HCT116 (cell line): ENCODE results near the gene TNIK. TPM values are rescaled to one million over a fixed set of nuclear protein-coding genes. Genes with fewer than 3 reads are reported as not detected.

ENCODE experiments used
- ATAC-seq: fragments of 200-7000 bp; cut with Tn5 transposase; 2 replicates; pipeline ENCODE4 v1.9.1; 2020; ENCODE audit warnings: mild to moderate bottlenecking, moderate library complexity
- BruUV-seq: library from RNA; stranded (reverse); fragments of 400-500 nt; replicated peaks from 2 replicates; lab custom pipeline; 2021; lab: Mats Ljungman, UMichigan
- CTCF ChIA-PET: fragments of 300-600 bp; sonication (Branson Sonifier 250); formaldehyde crosslinking; loops from one replicate; lab custom pipeline; 2021; ENCODE audit warnings: antibody characterized with exemption; lab: Charles Lee
- POLR2A ChIA-PET: fragments of 300-600, 350-600 bp; sonication (Branson Sonifier 250); formaldehyde crosslinking; loops from one replicate; lab custom pipeline; 2021; ENCODE audit warnings: antibody characterized with exemption; lab: Charles Lee
- RAD21 ChIA-PET, 2 experiments: fragments of 300-600 bp; sonication (Branson Sonifier 250); formaldehyde crosslinking; loops; one replicate each; lab custom pipeline; 2023; ENCODE audit warnings: low total read pairs in 2 of 2; ENCODE audit not compliant: uncharacterized antibody in 2 of 2, unreplicated experiment in 2 of 2, low non-redundant PET in 1 of 2; lab: Charles Lee
- DNase-seq: peaks from one replicate; pipeline ENCODE4 v3.0.0-alpha.2; 2010; ENCODE audit warnings: low read depth, low spot score
- H2AFZ ChIP-seq: fragments of 200-600 bp; shearing (Covaris generic), sonication (generic); 2 replicates; pipeline ENCODE4 v1.6.1; 2017; ENCODE audit warnings: low read depth, mixed run types, mixed read lengths, antibody characterized with exemption, low read length; ENCODE audit not compliant: poor library complexity, severe bottlenecking
- H3K27ac ChIP-seq: 2 replicates; pipeline ENCODE4 v1.5.1; 2012; ENCODE audit warnings: low read depth, low read length
- H3K27me3 ChIP-seq: fragments of 200-600 bp; sonication (generic); 2 replicates; pipeline ENCODE4 v1.6.1; 2016; ENCODE audit warnings: mixed run types, low read length, mixed read lengths; ENCODE audit not compliant: insufficient read depth
- H3K36me3 ChIP-seq, 2 experiments: fragments of 200-500 bp in 1 of 2; fragments of 200-600 bp in 1 of 2; sonication (Bioruptor generic) in 1 of 2; sonication (generic) in 1 of 2; 2 replicates each; pipeline versions ENCODE4 v1.5.1 to v1.6.1; 2014 to 2016; ENCODE audit warnings: low read length in 2 of 2, inconsistent platforms in 1 of 2, mixed read lengths in 1 of 2, mixed run types in 1 of 2; ENCODE audit not compliant: insufficient read depth in 2 of 2, control insufficient read depth in 1 of 2
- H3K4me1 ChIP-seq, 2 experiments: fragments of 200-600 bp in 1 of 2; sonication (generic) in 1 of 2; 2 replicates each; pipeline versions ENCODE4 v1.5.1 to v1.6.1; 2012 to 2017; ENCODE audit warnings: low read length in 2 of 2, inconsistent platforms in 1 of 2, mild to moderate bottlenecking in 1 of 2, mixed read lengths in 1 of 2, mixed run types in 1 of 2, moderate library complexity in 1 of 2; ENCODE audit not compliant: insufficient read depth in 2 of 2, control insufficient read depth in 1 of 2
- H3K4me2 ChIP-seq: fragments of 200-600 bp; sonication (generic); 2 replicates; pipeline ENCODE4 v1.6.1; 2017; ENCODE audit warnings: mixed run types, low read length, mixed read lengths
- H3K4me3 ChIP-seq, 2 experiments: fragments of 200-600 bp in 1 of 2; sonication (generic) in 1 of 2; replicated peaks in 1 of 2; 2 replicates each; pipeline ENCODE4 v1.5.1; 2011 to 2016; ENCODE audit warnings: low read length in 2 of 2, control low read depth in 1 of 2, low read depth in 1 of 2, mild to moderate bottlenecking in 1 of 2, mixed read lengths in 1 of 2, mixed run types in 1 of 2
- H3K79me2 ChIP-seq: fragments of 200-600 bp; sonication (generic); 2 replicates; pipeline ENCODE4 v1.6.1; 2017; ENCODE audit warnings: mild to moderate bottlenecking, mixed run types, low read length, moderate library complexity, mixed read lengths; ENCODE audit not compliant: insufficient read depth
- H3K9ac ChIP-seq: fragments of 200-600 bp; sonication (generic); 2 replicates; pipeline ENCODE4 v1.6.1; 2016; ENCODE audit warnings: low read length, mixed read lengths
- H3K9me2 ChIP-seq: fragments of 200-600 bp; sonication (generic), shearing (Covaris generic); 2 replicates; pipeline ENCODE4 v1.6.1; 2017; ENCODE audit warnings: mixed run types, mild to moderate bottlenecking, moderate library complexity; ENCODE audit not compliant: insufficient read depth
- H3K9me3 ChIP-seq, 2 experiments: fragments of 200-500 bp in 1 of 2; fragments of 200-600 bp in 1 of 2; sonication (Bioruptor generic) in 1 of 2; sonication (generic) in 1 of 2; 2 replicates each; pipeline ENCODE4 v1.6.1; 2014 to 2017; ENCODE audit warnings: low read length in 2 of 2, mixed read lengths in 2 of 2, inconsistent platforms in 1 of 2, low read depth in 1 of 2, mild to moderate bottlenecking in 1 of 2, mixed run types in 1 of 2, moderate library complexity in 1 of 2; ENCODE audit not compliant: control insufficient read depth in 1 of 2, insufficient read depth in 1 of 2
- H4K20me1 ChIP-seq: fragments of 200-600 bp; sonication (generic), shearing (Covaris generic); 2 replicates; pipeline ENCODE4 v1.6.1; 2017; ENCODE audit warnings: mixed run types, mild to moderate bottlenecking, moderate library complexity; ENCODE audit not compliant: insufficient read depth
- CBX3 ChIP-seq: IDR thresholded peaks from 2 replicates; pipeline ENCODE4 v1.6.1; 2012; ENCODE audit warnings: low read depth
- CEBPB ChIP-seq: IDR thresholded peaks from 2 replicates; pipeline ENCODE4 v1.6.1; 2012; ENCODE audit warnings: low read depth
- EGR1 ChIP-seq: IDR thresholded peaks from 2 replicates; pipeline ENCODE4 v1.6.1; 2012; ENCODE audit warnings: low read depth
- ELF1 ChIP-seq: IDR thresholded peaks from 2 replicates; pipeline ENCODE4 v1.6.1; 2012; ENCODE audit warnings: low read depth, borderline replicate concordance
- EZH2 ChIP-seq: fragments of 200-600 bp; sonication (generic); IDR thresholded peaks from 2 replicates; pipeline ENCODE4 v1.6.1; 2017; ENCODE audit warnings: antibody characterized with exemption, mixed run types
- EZH2phosphoT487 ChIP-seq: fragments of 200-600 bp; IDR thresholded peaks from 2 replicates; pipeline ENCODE4 v1.6.1; 2018; ENCODE audit warnings: antibody characterized with exemption, borderline replicate concordance
- FOSL1 ChIP-seq: IDR thresholded peaks from 2 replicates; pipeline ENCODE4 v1.6.1; 2012; ENCODE audit warnings: low read depth
- POLR2AphosphoS5 ChIP-seq: IDR thresholded peaks from 2 replicates; pipeline ENCODE4 v1.6.1; 2011; ENCODE audit warnings: mild to moderate bottlenecking, low read depth, low read length, moderate library complexity
- RAD21 ChIP-seq: IDR thresholded peaks from 2 replicates; pipeline ENCODE4 v1.6.1; 2012; ENCODE audit warnings: low read depth, mild to moderate bottlenecking
- SIN3A ChIP-seq: IDR thresholded peaks from 2 replicates; pipeline ENCODE4 v1.6.1; 2012; ENCODE audit warnings: low read depth
- SP1 ChIP-seq: IDR thresholded peaks from 2 replicates; pipeline ENCODE4 v1.6.1; 2012; ENCODE audit warnings: low read depth
- SRF ChIP-seq: IDR thresholded peaks from 2 replicates; pipeline ENCODE4 v1.6.1; 2012; ENCODE audit warnings: low read depth
- TCF7L2 ChIP-seq: IDR thresholded peaks from 2 replicates; pipeline ENCODE4 v1.7.0; 2011; ENCODE audit warnings: borderline replicate concordance, inconsistent platforms; ENCODE audit not compliant: insufficient read depth, insufficient read length; ENCODE audit errors: extremely low read depth
- YY1 ChIP-seq: IDR thresholded peaks from 2 replicates; pipeline ENCODE4 v1.6.1; 2011; ENCODE audit warnings: low read length, low read depth, moderate library complexity, mild to moderate bottlenecking; ENCODE audit not compliant: insufficient replicate concordance; ENCODE audit errors: extremely low read depth
- ZFX ChIP-seq: fragments of 450-650 bp; IDR thresholded peaks from 2 replicates; pipeline ENCODE4 v1.6.1; 2017
- ZNF274 ChIP-seq: fragments of 200-500 bp; sonication (Bioruptor generic); IDR thresholded peaks from 2 replicates; pipeline ENCODE4 v1.6.1; 2014; ENCODE audit warnings: mild to moderate bottlenecking, low read depth, low read length, inconsistent platforms
- intact Hi-C: fragments of 100-400 bp; cut with micrococcal nuclease; formaldehyde crosslinking; loops from 2 replicates; pipeline ENCODE4 v1.10.0; 2022
- total RNA-seq: library from RNA; stranded (reverse); gene quantifications from one replicate; pipeline ENCODE4 v1.2.1, GENCODE V29; 2021; ENCODE audit not compliant: unreplicated experiment
- TF ChIP-seq, protein P1 (sequence below): IDR thresholded peaks from 2 replicates; pipeline ENCODE4 v1.6.1; 2012; ENCODE audit warnings: low read depth
- TF ChIP-seq, protein P2 (sequence below): IDR thresholded peaks from 2 replicates; pipeline ENCODE4 v1.6.1; 2012

TNIK gene
- total RNA-seq, 1 experiment from 2014 or later = 24.1 TPM

DNA sequence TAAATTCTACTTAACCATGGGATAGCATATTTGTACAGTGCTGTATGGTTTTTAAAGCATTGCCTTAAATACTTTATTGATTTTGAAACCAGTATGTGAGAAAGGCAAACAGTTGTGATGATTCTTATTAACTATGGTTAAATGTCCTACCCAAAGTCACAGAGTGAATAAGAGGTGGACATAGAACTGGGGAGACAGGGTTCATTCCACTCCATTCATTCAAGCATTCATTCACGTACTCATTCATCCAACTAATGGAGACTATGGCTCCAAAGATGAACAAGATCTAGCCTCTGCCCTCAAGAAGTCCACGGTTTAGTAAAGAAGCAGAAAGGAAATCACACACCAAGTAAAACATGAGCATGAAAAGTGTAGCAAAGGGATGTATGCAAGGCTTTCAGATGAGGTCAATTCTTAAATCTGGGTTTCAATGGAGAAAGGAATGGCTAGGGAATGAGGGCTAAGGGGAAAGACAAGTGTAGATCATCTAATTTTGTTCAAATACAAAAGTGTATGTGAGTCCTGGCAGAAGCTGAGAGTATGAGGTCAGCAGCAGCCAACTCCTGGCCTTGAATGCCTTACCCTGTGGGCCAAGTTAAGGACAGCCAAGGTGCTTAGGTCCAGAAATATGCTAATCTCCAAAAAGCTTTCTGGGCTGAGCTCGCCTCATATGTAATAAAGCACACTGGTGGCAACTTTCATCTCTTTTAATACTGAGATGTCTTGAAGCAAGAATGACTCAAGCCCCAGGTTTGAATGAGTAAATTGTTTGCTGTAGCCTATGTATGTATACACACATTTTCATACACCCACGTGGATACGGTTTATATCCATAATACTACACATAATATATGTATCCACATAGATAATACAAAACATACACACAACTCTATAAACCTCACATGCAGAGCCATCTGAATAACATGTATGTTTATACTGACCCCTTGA is 4.3 kb downstream of the TNIK start:
- Histone ChIP-seq H3K4me2 (no peak overlapping the region), H3K4me1 (peaks cover 3 to 15% of the 10 kb centered on the region in 2 experiments; a peak in 2 of 4 replicates), H3K27me3 (no peaks in the 10 kb centered on the region), H3K36me3 (no peaks in the 10 kb centered on the region), H3K79me2 (no peaks in the 10 kb centered on the region), H2AFZ (no peak overlapping the region), H3K9me3 (no peaks in the 10 kb centered on the region), H3K9ac (no peak overlapping the region), H4K20me1 (no peaks in the 10 kb centered on the region), H3K9me2 (no peaks in the 10 kb centered on the region), H3K27ac (no peak overlapping the region), H3K4me3 (no peak overlapping the region)
- no TSS peak for BruUV-seq
- RAD21 ChIA-PET = no interaction called here
- DNase-seq = no peak
- POLR2A ChIA-PET = no interaction called here
- intact Hi-C loops = no loop called here
- CTCF ChIA-PET = no interaction called here
- ATAC-seq = no peak
- no peak for TF ChIP-seq SRF

DNA sequence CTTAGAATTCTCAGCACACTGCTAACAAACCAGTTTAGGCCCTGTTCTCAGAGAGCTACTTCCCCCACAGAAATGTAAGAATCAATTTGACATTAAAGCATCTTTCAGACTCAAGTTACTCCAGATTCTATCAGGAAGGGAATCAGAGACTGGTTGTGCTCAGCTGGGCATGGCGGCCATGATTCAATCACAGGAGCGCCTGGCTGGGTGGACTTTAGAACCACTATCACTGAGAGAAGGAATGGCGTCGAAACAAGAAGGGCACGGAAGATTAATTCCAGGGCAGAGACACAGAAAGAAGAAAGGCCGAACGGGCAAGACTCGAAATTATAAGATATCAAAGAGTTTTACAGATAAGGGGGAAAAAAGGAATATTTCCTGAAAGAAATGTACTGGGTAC is 6.2 kb downstream of the TNIK start:
- no peak overlapping the region for H3K4me3 ChIP-seq
- no peak for ATAC-seq
- H3K9me2 ChIP-seq = no peaks in the 10 kb centered on the region
- DNase-seq = no peak
- intact Hi-C loops = no loop called here
- no peaks in the 10 kb centered on the region for H3K79me2 ChIP-seq
- H3K27me3 ChIP-seq = no peaks in the 10 kb centered on the region
- H3K27ac ChIP-seq = no peak overlapping the region
- H3K36me3 ChIP-seq = no peaks in the 10 kb centered on the region
- no peaks in the 10 kb centered on the region for H4K20me1 ChIP-seq
- peaks cover 3 to 8% of the 10 kb centered on the region in 2 experiments; a peak in 2 of 4 replicates for H3K4me1 ChIP-seq
- H3K9me3 ChIP-seq = no peaks in the 10 kb centered on the region
- no peak overlapping the region for H2AFZ ChIP-seq
- H3K9ac ChIP-seq = no peak overlapping the region
- ChIA-PET RAD21 (no interaction called here), CTCF (no interaction called here), POLR2A (no interaction called here)
- no TSS peak for BruUV-seq
- H3K4me2 ChIP-seq = no peak overlapping the region
- TF ChIP-seq YY1 (no peak), TCF7L2 (no peak), CBX3 (no peak), EZH2 (no peak), ELF1 (no peak), SP1 (no peak), POLR2AphosphoS5 (no peak), ZNF274 (no peak), SIN3A (no peak), EGR1 (no peak), EZH2phosphoT487 (no peak), FOSL1 (no peak), SRF (no peak), CEBPB (no peak), RAD21 (no peak), ZFX (no peak)
- TF ChIP-seq, protein P1, sequence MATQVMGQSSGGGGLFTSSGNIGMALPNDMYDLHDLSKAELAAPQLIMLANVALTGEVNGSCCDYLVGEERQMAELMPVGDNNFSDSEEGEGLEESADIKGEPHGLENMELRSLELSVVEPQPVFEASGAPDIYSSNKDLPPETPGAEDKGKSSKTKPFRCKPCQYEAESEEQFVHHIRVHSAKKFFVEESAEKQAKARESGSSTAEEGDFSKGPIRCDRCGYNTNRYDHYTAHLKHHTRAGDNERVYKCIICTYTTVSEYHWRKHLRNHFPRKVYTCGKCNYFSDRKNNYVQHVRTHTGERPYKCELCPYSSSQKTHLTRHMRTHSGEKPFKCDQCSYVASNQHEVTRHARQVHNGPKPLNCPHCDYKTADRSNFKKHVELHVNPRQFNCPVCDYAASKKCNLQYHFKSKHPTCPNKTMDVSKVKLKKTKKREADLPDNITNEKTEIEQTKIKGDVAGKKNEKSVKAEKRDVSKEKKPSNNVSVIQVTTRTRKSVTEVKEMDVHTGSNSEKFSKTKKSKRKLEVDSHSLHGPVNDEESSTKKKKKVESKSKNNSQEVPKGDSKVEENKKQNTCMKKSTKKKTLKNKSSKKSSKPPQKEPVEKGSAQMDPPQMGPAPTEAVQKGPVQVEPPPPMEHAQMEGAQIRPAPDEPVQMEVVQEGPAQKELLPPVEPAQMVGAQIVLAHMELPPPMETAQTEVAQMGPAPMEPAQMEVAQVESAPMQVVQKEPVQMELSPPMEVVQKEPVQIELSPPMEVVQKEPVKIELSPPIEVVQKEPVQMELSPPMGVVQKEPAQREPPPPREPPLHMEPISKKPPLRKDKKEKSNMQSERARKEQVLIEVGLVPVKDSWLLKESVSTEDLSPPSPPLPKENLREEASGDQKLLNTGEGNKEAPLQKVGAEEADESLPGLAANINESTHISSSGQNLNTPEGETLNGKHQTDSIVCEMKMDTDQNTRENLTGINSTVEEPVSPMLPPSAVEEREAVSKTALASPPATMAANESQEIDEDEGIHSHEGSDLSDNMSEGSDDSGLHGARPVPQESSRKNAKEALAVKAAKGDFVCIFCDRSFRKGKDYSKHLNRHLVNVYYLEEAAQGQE = no peak
- TF ChIP-seq, protein P2, sequence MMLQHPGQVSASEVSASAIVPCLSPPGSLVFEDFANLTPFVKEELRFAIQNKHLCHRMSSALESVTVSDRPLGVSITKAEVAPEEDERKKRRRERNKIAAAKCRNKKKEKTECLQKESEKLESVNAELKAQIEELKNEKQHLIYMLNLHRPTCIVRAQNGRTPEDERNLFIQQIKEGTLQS = no peak
